ENCODE measurements around the gene SHF.

The SHF gene

GRCh38 chr15:45221967-45222366 lies 34.2 kb upstream of the SHF start:
- ChIA-PET CTCF (no interaction called here), POLR2A (no interaction called here)
- Histone ChIP-seq H3K4me3 (ENCODE audit: low read depth, low read length) (no peak overlapping the region), H3K9me3 (ENCODE audit: control insufficient read depth, insufficient read depth, low read depth, low read length) (no peaks in the 10 kb centered on the region), H3K27ac (ENCODE audit: extremely low read depth, low read depth, low read length) (no peak overlapping the region), H3K36me3 (ENCODE audit: control insufficient read depth in 2 of 2, insufficient read depth in 1 of 2, low read length in 2 of 2) (no peaks in the 10 kb centered on the region), H3K4me1 (ENCODE audit: control insufficient read depth, insufficient read depth, low read length) (no peaks in the 10 kb centered on the region)
- TF ChIP-seq ZNF791 (tag by site-specific recombination; IDR thresholded peaks at IDR 0.05) = no peak
- TF ChIP-seq ZNF426 (tag by site-specific recombination; IDR thresholded peaks at IDR 0.05) = no peak
- TF ChIP-seq HOXA7 (CRISPR knock-in tag; IDR thresholded peaks at IDR 0.05; ENCODE audit: borderline replicate concordance) = no peak
- TF ChIP-seq ZBTB17 (tag by site-specific recombination; IDR thresholded peaks at IDR 0.05) = no peak
- no peak for TF ChIP-seq ZNF626 (tag by site-specific recombination; IDR thresholded peaks at IDR 0.05)
- no peak for TF ChIP-seq ZFP3 (tag by site-specific recombination; IDR thresholded peaks at IDR 0.05; ENCODE audit: low read depth)
- no peak for TF ChIP-seq KLF7 (tag by site-specific recombination; IDR thresholded peaks at IDR 0.05; ENCODE audit: borderline replicate concordance)
- TF ChIP-seq KLF10 (tag by site-specific recombination; IDR thresholded peaks at IDR 0.05) = no peak
- TF ChIP-seq ZNF785 (tag by site-specific recombination; IDR thresholded peaks at IDR 0.05) = no peak
- no peak for TF ChIP-seq ZNF677 (tag by site-specific recombination; IDR thresholded peaks at IDR 0.05)
- TF ChIP-seq BCL6B (tag by site-specific recombination; IDR thresholded peaks at IDR 0.05) = no peak
- no peak for TF ChIP-seq REPIN1 (tag by site-specific recombination; IDR thresholded peaks at IDR 0.05; ENCODE audit: low read depth)
- TF ChIP-seq ZNF768 (tag by site-specific recombination; IDR thresholded peaks at IDR 0.05) = no peak
- no peak for TF ChIP-seq PRDM10 (tag by site-specific recombination; IDR thresholded peaks at IDR 0.05)
- TF ChIP-seq ZNF146 (tag by site-specific recombination; IDR thresholded peaks at IDR 0.05) = no peak
- no peak for TF ChIP-seq ZNF558 (tag by site-specific recombination; IDR thresholded peaks at IDR 0.05)
- TF ChIP-seq ZNF280C (tag by site-specific recombination; IDR thresholded peaks at IDR 0.05) = no peak
- no peak for TF ChIP-seq ZNF423 (tag by site-specific recombination; IDR thresholded peaks at IDR 0.05)
- TF ChIP-seq PBX3 (CRISPR knock-in tag; IDR thresholded peaks at IDR 0.05) = no peak
- no peak for TF ChIP-seq ZNF404 (tag by site-specific recombination; IDR thresholded peaks at IDR 0.05)
